IPS DF 4.7 (cell line): ENCODE results near the gene FGF11.
"Not testable (repeated sequence)": the region's sequence is repeated elsewhere in the genome, so short reads cannot be mapped to it uniquely, and the experiment has no call there.

Source experiments
- DNase-seq: peaks from one replicate; pipeline ENCODE4 v3.0.0-alpha.2; 2013; ENCODE audit warnings: low spot score; ENCODE audit errors: extremely low read depth

The FGF11 gene

GRCh38 chr17:7460850-7461660, 21.7 kb downstream of the FGF11 start:
- DNase-seq: no peak

- no peak for DNase-seq
Measured at GRCh38 chr17:7462474-7463371, 23.4 kb downstream of the FGF11 start.

GRCh38 chr17:7463372-7463846, 24.1 kb downstream of the FGF11 start:
- no peak for DNase-seq

DNA sequence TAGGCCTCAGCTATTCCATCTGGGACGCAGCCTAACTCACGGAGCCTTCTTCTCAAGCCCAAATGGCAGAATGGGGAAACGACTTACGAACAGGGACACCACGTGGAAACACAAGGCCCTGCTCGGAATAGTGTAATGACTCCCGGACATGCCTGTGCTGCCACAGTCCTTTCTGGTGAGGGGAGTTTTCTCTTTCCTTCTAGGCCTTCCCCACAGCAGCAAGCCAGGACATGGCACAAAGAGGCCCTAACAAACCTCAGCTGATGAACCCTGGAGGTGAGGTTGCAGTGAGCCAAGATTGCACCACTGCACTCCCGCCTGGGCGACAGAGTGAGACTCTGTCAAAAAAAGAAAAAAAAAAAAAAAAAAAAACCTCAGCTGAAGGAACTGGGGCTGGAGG, 24.8 kb downstream of the FGF11 start:
- no peak for DNase-seq

GRCh38 chr17:7465597-7466275, 26.4 kb downstream of the FGF11 start:
- no peak for DNase-seq

GRCh38 chr17:7466318-7466638, 27.0 kb downstream of the FGF11 start:
- no peak for DNase-seq

GRCh38 chr17:7466639-7467341, 27.5 kb downstream of the FGF11 start:
- no peak for DNase-seq

DNA sequence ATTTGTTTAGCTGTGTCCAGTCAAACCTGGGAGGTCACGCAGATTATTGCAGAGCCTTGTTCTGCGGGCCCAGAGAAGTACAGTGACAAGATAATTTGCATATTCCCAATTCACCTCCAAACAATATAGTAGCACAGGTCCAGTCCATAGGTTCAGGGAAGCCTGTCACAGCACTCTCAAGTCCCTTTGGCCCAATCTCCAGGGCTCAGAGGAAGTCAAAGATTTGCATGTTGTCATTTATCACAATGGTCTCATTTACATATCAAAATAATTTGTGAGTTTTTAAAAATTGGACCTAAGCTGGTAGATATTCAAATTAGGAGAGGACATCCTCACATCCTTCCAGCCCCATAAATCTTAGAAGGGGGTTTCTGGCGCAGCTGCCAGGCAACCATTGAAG, 28.2 kb downstream of the FGF11 start:
- no peak for DNase-seq

GRCh38 chr17:7468290-7468689, 29.0 kb downstream of the FGF11 start:
- DNase-seq: no peak

DNA sequence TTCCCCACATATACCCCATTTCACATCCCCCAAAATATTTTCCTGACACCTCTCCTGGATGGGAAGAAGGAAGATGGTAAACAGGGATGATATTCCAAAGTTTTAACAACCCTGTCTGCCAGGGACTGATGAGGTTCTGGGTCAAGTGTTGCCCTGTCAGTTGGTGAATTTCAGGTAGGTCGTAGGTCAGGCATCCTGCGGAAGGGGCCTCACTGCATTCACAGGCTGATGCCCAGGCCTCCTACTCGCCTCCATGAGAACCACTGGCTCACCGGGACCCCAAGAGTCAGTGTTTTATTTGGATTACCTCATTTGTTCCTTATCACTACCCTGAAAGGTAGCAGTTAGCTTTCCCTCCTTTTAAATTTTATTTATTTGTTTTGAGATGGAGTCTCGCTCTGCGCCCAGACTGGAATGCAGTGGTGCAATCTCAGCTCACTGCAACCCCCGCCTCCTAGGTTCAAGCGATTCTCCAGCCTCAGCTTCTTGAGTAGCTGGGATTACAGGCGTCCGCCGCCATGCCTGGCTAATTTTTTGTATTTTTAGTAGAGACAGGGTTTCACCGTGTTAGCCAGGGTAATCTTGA, 29.6 kb downstream of the FGF11 start:
- DNase-seq: no peak

- DNase-seq: not testable (repeated sequence)
Measured at GRCh38 chr17:7469843-7470242, 30.5 kb downstream of the FGF11 start.

- not testable (repeated sequence) for DNase-seq
Measured at GRCh38 chr17:7470457-7470973, 31.2 kb downstream of the FGF11 start.

DNA sequence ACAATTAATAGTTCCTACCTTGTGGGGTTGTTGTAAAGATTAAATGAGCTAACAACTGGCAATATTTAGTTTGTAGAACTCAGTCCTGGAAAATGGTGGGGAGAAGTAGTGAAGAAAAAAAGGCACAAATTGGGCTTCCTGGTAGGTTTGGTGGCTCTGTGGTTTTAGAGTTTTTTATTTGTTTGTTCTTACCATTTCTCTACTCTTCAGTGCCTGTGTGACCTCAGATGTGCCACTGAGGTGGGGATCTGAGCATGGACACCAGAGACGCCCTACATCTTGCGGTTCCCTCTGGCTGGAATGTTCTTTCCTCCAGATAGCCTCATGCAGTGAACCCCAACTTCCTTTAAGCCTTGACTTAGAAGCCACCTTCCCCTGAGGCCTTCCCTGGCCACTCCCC, 32.4 kb downstream of the FGF11 start:
- DNase-seq: no peak

DNA sequence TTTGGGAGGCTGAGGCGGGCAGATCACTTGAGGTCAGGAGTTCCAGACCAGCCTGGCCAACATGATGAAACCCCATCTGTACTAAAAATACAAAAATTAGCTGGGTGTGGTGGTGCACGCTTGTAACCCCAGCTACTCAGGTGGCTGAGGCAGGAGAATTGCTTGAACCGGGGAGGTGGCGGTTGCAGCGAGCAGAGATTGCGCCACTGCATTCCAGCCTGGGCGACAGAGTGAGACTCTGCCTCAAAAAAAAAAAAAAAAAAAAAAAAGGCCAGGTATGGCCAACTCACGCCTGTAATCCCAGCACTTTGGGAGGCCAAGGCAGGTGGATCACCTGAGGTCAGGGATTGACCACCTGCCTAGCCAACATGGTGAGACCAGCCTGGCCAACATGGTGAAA, 35.5 kb downstream of the FGF11 start:
- DNase-seq: not testable (repeated sequence)

DNA sequence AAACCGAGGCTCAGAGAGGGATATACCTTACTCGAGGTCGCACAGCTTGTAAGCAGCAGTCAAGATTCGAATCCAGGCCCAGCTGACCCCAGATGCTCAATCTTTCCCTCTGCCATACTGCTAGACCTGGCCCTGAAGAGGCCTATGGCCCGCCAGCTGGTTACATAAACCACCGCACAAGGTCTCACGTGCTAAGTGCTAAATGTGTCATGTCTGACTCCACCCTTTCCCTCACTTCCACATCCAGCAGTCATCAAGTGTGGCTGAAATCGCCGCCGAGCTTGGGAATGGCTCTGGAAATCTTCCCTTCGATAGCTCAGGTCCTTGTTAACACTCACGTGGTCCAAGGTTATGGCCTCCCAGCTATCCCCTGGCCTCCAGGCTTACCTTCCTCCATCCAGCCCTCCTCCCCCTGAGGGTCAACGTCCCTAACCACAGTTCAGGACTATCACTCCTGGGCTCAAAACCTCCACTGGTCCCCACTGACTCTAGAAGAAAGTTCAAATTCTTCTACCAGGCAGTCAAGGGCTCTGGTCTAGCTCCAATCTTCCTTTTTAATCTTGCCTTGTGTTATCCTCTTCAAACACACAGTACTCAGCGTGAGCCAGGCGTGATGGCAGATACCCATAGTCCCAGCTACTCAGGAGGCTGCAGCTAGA, 36.6 kb downstream of the FGF11 start:
- DNase-seq: no peak

GRCh38 chr17:7476494-7476893, 37.2 kb downstream of the FGF11 start:
- DNase-seq: no peak

GRCh38 chr17:7476951-7477350, 37.6 kb downstream of the FGF11 start:
- DNase-seq: no peak

DNA sequence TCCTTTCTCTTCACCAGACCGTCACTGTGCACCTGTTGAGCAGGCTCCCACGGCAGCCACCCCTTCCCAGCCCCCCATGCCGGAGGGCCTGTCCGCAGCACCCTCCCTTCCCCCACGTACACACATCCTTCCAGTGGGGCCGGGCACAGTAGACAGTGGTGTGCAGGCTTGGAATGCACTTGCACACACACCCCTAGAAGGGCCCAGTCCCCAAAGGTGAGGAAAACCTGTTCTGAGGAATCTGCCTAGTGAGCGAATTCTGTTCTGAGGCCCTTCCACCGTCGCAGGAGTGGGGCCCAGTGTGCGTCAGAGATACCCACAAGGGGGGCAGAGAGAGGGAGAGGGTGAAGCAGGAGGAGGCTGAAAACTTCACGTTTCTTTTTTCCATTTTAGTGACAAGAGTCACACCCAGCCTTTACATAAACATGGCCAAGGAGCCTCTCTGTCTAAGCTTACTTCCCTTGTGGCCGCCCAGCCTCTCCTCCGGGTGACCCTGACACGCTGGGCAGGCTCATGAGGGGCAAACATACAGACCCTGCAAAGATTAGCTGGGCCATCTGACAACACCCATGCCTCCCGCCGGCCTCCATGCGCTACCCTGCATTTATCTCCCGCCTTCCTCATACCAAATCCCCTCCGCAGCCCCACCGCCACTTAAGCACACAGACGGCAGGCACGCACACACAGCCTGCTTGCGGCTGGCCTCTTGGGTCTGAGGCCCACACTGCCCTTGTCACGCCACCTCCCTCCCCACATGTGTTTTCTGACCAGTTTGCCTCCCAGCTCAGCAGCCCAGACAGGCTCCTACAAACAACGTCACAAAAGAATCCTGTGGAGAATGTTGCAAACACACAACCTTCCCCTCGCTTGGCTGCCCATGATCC, 38.3 kb downstream of the FGF11 start:
- no peak for DNase-seq
